ENCODE results near the gene XCL2. TPM values are rescaled to one million over a fixed set of nuclear protein-coding genes. Genes with fewer than 3 reads are reported as not detected.
"Not testable (repeated sequence)": the region's sequence is repeated elsewhere in the genome, so short reads cannot be mapped to it uniquely, and the experiment has no call there.

XCL2 gene
- total RNA-seq, 4 donors from 2014 or later, result 4.6 TPM; not detected in 3

DNA sequence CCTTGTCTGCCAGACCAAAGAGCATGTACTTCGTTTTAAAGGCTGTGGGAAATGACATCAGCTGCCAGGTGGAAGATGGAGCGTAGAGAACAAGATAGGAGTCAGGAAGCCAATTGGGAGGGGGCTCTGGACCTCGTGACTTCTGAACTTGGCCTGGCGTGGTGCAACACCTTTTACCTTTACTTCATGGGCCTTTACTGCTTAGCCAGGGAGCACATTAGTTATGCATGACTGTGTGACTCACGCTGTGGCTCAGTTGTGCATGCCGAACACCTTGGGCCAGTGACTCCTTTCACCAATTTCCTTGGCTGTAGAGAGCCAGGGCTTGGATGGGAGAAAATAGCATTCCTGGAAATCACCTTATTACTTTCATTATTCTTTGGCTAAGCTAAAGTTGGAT is 39.8 kb upstream of the XCL2 start:
- H3K27ac ChIP-seq, result no peak overlapping the region
- no peaks in the 10 kb centered on the region for H3K27me3 ChIP-seq
- no peaks in the 10 kb centered on the region for H3K9me3 ChIP-seq
- H3K4me1 ChIP-seq, result no peaks in the 10 kb centered on the region
- no peak overlapping the region for H3K4me3 ChIP-seq
- no peak for DNase-seq
- H3K36me3 ChIP-seq, result no peaks in the 10 kb centered on the region
- TF ChIP-seq, protein P1, sequence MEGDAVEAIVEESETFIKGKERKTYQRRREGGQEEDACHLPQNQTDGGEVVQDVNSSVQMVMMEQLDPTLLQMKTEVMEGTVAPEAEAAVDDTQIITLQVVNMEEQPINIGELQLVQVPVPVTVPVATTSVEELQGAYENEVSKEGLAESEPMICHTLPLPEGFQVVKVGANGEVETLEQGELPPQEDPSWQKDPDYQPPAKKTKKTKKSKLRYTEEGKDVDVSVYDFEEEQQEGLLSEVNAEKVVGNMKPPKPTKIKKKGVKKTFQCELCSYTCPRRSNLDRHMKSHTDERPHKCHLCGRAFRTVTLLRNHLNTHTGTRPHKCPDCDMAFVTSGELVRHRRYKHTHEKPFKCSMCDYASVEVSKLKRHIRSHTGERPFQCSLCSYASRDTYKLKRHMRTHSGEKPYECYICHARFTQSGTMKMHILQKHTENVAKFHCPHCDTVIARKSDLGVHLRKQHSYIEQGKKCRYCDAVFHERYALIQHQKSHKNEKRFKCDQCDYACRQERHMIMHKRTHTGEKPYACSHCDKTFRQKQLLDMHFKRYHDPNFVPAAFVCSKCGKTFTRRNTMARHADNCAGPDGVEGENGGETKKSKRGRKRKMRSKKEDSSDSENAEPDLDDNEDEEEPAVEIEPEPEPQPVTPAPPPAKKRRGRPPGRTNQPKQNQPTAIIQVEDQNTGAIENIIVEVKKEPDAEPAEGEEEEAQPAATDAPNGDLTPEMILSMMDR (IDR thresholded peaks at IDR 0.05), result no peak
- TF ChIP-seq POLR2A (IDR thresholded peaks at IDR 0.05), result no peak

- Histone ChIP-seq H3K4me1 (no peaks in the 10 kb centered on the region), H3K27ac (no peak overlapping the region), H3K9me3 (no peaks in the 10 kb centered on the region), H3K36me3 (no peaks in the 10 kb centered on the region), H3K4me3 (no peak overlapping the region), H3K27me3 (no peaks in the 10 kb centered on the region)
- DNase-seq, result no peak
- TF ChIP-seq, protein P1 (IDR thresholded peaks at IDR 0.05), result no peak
- TF ChIP-seq POLR2A (IDR thresholded peaks at IDR 0.05), result no peak
These were observed 39.0 kb upstream of the XCL2 start for GRCh38 chr1:168582688-168583336.

DNA sequence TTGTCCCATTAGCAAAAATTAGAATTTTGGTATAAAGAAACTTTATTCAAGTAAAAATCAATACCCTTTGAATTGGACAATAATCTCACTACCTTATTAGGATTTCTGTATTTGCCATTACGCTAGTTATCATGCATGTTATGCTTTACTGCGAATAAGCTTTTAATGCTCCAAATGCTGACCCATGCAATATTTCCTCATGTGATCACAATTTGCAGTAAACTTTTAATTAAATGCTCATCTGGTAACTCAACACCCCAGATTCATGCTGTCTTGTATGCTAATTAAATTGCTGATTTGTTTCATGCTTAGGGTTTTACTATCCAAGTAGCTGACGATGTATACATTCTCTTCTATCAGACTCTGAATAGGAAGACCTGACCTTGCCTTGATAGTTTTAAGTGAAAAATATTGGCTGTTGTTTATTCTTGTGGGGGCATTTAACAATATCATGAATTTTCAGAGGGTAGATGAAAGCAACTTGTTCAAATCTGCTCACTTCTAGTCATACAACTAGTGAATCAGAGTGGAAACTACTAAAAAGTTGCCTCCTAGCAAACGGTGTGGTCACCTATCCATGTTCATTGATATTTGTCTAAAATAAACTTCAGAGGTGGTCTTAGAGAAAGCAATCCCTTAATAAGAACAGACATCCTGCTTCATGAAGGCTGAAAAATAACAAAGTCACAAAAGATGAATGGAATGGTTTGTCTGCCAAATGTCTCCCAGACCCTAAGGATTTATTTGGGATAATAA is 38.2 kb upstream of the XCL2 start:
- H3K36me3 ChIP-seq, result no peaks in the 10 kb centered on the region
- no peak for TF ChIP-seq POLR2A (IDR thresholded peaks at IDR 0.05)
- TF ChIP-seq, protein P1 (IDR thresholded peaks at IDR 0.05), result no peak

DNA sequence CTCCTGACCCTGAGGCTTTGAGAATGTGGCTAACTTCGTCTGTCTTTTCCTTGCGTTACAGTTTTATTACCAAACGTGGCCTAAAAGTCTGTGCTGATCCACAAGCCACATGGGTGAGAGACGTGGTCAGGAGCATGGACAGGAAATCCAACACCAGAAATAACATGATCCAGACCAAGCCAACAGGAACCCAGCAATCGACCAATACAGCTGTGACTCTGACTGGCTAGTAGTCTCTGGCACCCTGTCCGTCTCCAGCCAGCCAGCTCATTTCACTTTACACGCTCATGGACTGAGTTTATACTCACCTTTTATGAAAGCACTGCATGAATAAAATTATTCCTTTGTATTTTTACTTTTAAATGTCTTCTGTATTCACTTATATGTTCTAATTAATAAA is 37.2 kb upstream of the XCL2 start:
- not testable (repeated sequence) for H3K27me3 ChIP-seq, H3K36me3 ChIP-seq, H3K27ac ChIP-seq, DNase-seq, H3K4me1 ChIP-seq, H3K4me3 ChIP-seq, H3K9me3 ChIP-seq

More for the DNA sequence above, 38.2 kb upstream of the XCL2 start:
- Histone ChIP-seq H3K27me3 (no peaks in the 10 kb centered on the region), H3K4me3 (no peak overlapping the region), H3K9me3 (no peaks in the 10 kb centered on the region), H3K4me1 (no peaks in the 10 kb centered on the region), H3K27ac (no peak overlapping the region)
- no peak for DNase-seq

DNA sequence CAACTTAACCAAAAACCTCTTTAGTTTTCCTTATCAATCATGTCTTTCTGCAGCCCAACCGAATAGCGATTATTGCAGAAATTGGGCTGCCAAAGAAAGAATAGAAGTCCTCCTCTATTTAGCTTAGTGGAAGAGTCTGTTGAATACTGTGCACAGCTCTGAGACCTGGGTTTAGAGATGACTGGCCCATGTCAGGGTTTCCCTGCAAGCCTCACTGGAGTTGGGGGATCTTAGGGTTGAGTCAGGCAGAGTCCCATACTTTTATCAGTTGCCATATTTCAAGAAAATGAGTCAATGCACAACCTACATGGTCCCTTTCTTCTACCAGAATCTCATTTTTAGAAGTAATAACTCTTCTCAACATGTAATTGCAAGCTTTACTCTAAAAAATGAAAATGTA is 36.5 kb upstream of the XCL2 start:
- H3K4me3 ChIP-seq, H3K27me3 ChIP-seq, H3K9me3 ChIP-seq, H3K4me1 ChIP-seq, H3K36me3 ChIP-seq, DNase-seq, H3K27ac ChIP-seq: not testable (repeated sequence)

DNA sequence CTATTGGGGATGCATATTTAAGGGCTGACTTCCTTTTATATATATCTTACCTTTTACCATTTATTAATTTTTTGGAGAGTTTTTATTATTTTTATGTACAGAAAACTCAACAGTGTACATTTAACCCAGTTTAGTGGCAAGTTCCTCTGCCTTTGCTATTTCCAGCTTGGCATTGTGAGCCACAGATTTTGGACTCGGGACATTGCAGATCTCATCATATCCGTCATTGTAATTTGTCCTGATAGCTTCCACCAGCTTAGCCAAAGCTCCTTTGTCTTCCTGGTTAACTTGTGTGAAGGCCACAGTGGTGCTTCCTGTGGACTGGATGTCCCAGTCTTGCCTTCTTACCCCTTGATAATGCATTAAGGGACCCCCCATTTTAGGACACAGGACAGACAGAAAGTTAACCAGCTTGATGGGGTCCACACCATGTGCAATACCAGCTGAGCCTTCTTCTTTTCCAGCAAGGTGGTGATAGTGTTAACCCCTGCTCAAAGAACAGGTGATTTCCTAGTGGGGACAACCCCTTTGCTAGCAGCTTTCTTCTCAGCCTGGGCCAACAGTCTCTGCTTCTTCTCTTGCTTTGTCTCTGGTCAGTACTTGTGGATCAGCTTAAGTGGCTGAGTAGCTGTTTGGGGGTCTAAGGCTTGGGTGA is 34.9 kb upstream of the XCL2 start:
- H3K4me1 ChIP-seq, DNase-seq, H3K27ac ChIP-seq, H3K9me3 ChIP-seq, H3K4me3 ChIP-seq, H3K27me3 ChIP-seq, H3K36me3 ChIP-seq: not testable (repeated sequence)

DNA sequence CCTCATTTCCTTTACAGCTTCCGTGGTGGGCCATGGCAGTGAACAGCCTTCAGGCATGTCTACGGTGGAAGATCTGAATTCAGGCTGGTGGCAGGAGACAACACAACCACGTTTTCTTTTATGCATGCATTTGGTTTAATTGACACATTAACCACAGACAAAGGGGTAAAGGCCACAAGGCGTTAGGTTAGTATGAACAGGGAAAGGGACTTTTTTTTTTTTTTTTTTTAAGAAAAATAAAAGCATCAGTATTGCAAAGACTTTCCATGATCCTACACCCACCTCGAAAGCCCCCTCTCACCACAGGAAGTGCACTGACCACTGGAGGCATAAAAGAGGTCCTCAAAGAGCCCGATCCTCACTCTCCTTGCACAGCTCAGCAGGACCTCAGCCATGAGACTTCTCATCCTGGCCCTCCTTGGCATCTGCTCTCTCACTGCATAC is 32.5 kb upstream of the XCL2 start, which contains the start of gene XCL1:
XCL1 (plus strand) TSS at position 361 of the 444 bp plus-strand sequence; CDS start at position 394, 33 bp downstream.
- H3K27me3 ChIP-seq, H3K4me1 ChIP-seq, H3K36me3 ChIP-seq, DNase-seq, H3K9me3 ChIP-seq, H3K27ac ChIP-seq, H3K4me3 ChIP-seq: not testable (repeated sequence)
